Ishikawa (cell line): Measurements from ENCODE around the gene FOXJ1.

Experiments
- EGR1 ChIP-seq: IDR thresholded peaks from 2 replicates; pipeline ENCODE4 v1.6.1; 2012
- EP300 ChIP-seq: IDR thresholded peaks from 2 replicates; pipeline ENCODE4 v1.6.1; 2012; ENCODE audit warnings: borderline replicate concordance
- FOXM1 ChIP-seq: IDR thresholded peaks from 2 replicates; pipeline ENCODE4 v1.6.1; 2012; ENCODE audit warnings: low read depth, borderline replicate concordance
- NFIC ChIP-seq: IDR thresholded peaks from 2 replicates; pipeline ENCODE4 v1.6.1; 2012
- RAD21 ChIP-seq: IDR thresholded peaks from 2 replicates; pipeline ENCODE4 v1.6.1; 2012; ENCODE audit warnings: low read depth
- REST ChIP-seq: IDR thresholded peaks from 2 replicates; pipeline ENCODE4 v1.6.1; 2012; ENCODE audit warnings: low read depth, mild to moderate bottlenecking
- TEAD4 ChIP-seq: IDR thresholded peaks from 2 replicates; pipeline ENCODE4 v1.6.1; 2012
- USF1 ChIP-seq: IDR thresholded peaks from 2 replicates; pipeline ENCODE4 v1.6.1; 2012
- TF ChIP-seq, protein P1 (sequence below): IDR thresholded peaks from 2 replicates; pipeline ENCODE4 v1.6.1; 2012

DNA sequence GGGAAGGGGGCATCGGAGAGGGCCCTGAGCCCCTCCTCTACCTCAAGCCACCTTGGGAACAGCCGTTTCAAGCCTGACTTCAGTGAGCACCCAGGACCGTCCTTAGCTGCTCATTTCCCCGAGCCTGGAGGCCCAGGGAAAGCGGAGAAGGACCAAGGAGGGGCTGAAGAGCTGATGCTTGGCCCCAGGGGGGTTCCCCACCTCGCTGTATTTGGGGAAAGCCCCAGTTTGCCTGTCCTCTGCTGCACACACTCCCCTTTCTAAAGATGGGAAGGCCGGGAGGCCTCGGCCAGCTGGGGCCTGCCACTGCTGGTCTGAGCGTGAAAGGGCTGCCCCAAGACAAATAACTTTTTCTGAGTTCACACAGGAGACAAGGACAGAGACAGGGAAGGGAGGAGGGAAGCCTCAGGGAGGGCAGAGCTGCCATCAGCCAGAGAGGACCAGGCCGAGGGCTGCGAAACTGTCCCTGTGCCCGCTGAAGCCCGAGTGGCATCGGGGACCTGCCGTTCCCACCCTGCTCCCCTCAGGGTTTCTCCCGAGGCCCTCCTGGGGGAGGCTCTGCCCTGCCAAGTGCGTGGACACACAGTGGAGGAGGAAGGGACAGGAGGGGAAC is 50.4 kb downstream of the FOXJ1 start:
- TF ChIP-seq, protein P1, sequence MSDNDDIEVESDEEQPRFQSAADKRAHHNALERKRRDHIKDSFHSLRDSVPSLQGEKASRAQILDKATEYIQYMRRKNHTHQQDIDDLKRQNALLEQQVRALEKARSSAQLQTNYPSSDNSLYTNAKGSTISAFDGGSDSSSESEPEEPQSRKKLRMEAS = no peak
- no peak for TF ChIP-seq RAD21
- TF ChIP-seq REST = no peak
- TF ChIP-seq USF1 = no peak
- TF ChIP-seq EGR1 = no peak
- no peak for TF ChIP-seq FOXM1
- TF ChIP-seq EP300 = no peak
- TF ChIP-seq NFIC = no peak
- TF ChIP-seq TEAD4 = no peak
